ENCODE results near the gene WT1.

GRCh38 chr11:32427935-32428664 is 7.2 kb downstream of the WT1 start:
- TF ChIP-seq EZH2 (IDR thresholded peaks at IDR 0.05; ENCODE audit: insufficient read depth, poor library complexity, severe bottlenecking): no peak
- no peak for TF ChIP-seq EZH2phosphoT487 (IDR thresholded peaks at IDR 0.05; ENCODE audit: insufficient read depth, low read depth)
